ENCODE data around the gene TPR.
A peak's percentile ranks its signal among the peaks of the same experiment; 100 is the strongest.

TPR gene

GRCh38 chr1:186327331-186327730 is 47.7 kb downstream of the TPR start:
- DNase-seq (ENCODE audit: low read depth), result no peak

GRCh38 chr1:186326009-186326408 is 49.0 kb downstream of the TPR start:
- no peak for DNase-seq (ENCODE audit: low read depth)

- peak; percentile 12 for DNase-seq (ENCODE audit: low read depth)
These were observed 49.8 kb downstream of the TPR start for GRCh38 chr1:186325239-186325638.

- no peak for DNase-seq (ENCODE audit: low read depth)
These were observed 51.2 kb downstream of the TPR start for GRCh38 chr1:186323865-186324264.

- no peak for DNase-seq (ENCODE audit: low read depth)
These were observed 59.5 kb downstream of the TPR start for GRCh38 chr1:186315570-186315969.

GRCh38 chr1:186311375-186312051 is 63.5 kb downstream of the TPR start:
- DNase-seq (ENCODE audit: low read depth), result no peak

GRCh38 chr1:186310307-186310706 is 64.7 kb downstream of the TPR start:
- DNase-seq (ENCODE audit: low read depth), result no peak

- no peak for DNase-seq (ENCODE audit: low read depth)
These were observed 66.6 kb downstream of the TPR start for GRCh38 chr1:186308264-186309060.

- no peak for DNase-seq (ENCODE audit: low read depth)
These were observed 67.6 kb downstream of the TPR start for GRCh38 chr1:186307445-186307844.

- DNase-seq (ENCODE audit: low read depth), result no peak
These were observed 68.5 kb downstream of the TPR start for GRCh38 chr1:186306533-186306932.

GRCh38 chr1:186304982-186305949 is 69.8 kb downstream of the TPR start:
- peak; percentile 34 for DNase-seq (ENCODE audit: low read depth)

- DNase-seq (ENCODE audit: low read depth), result no peak
These were observed 71.1 kb downstream of the TPR start for GRCh38 chr1:186303911-186304310.

- DNase-seq (ENCODE audit: low read depth), result no peak
These were observed 72.6 kb downstream of the TPR start for GRCh38 chr1:186302381-186302920.

GRCh38 chr1:186301448-186301847 is 73.6 kb downstream of the TPR start:
- no peak for DNase-seq (ENCODE audit: low read depth)

GRCh38 chr1:186300056-186300455 is 75.0 kb downstream of the TPR start:
- DNase-seq (ENCODE audit: low read depth), result no peak

- no peak for DNase-seq (ENCODE audit: low read depth)
These were observed 75.5 kb downstream of the TPR start for GRCh38 chr1:186299570-186299969.

- DNase-seq (ENCODE audit: low read depth), result no peak
These were observed 76.2 kb downstream of the TPR start for GRCh38 chr1:186298851-186299250.

- DNase-seq (ENCODE audit: low read depth), result no peak
These were observed 77.5 kb downstream of the TPR start for GRCh38 chr1:186297439-186298045.

GRCh38 chr1:186295980-186296379 is 79.1 kb downstream of the TPR start, which contains the start of gene PRG4:
PRG4 (plus strand) TSS chr1:186296279.
- DNase-seq (ENCODE audit: low read depth), result no peak

GRCh38 chr1:186292875-186293274 is 82.2 kb downstream of the TPR start:
- DNase-seq (ENCODE audit: low read depth), result no peak

GRCh38 chr1:186291271-186291670 is 83.8 kb downstream of the TPR start:
- no peak for DNase-seq (ENCODE audit: low read depth)

All from CMK (cell line).